ENCODE data around the gene TOM1L2. TPM values are rescaled to one million over a fixed set of nuclear protein-coding genes. Genes with fewer than 3 reads are reported as not detected.
"Not testable (repeated sequence)": the region's sequence is repeated elsewhere in the genome, so short reads cannot be mapped to it uniquely, and the experiment has no call there.

The TOM1L2 gene
- total RNA-seq, 1 donor from 2014 or later: 144 TPM

GRCh38 chr17:17811381-17812210 is 160.6 kb downstream of the TOM1L2 start:
- intact Hi-C loops (cut with DNase I): no loop called here
- no peak for ATAC-seq
- no peak for DNase-seq (ENCODE audit: low spot score)

- intact Hi-C loops (cut with DNase I): no loop called here
- no peak for DNase-seq (ENCODE audit: low spot score)
Measured at GRCh38 chr17:17810895-17811248, 161.3 kb downstream of the TOM1L2 start.

GRCh38 chr17:17810084-17810894 is 161.9 kb downstream of the TOM1L2 start:
- intact Hi-C loops (cut with DNase I): no loop called here
- DNase-seq (ENCODE audit: low spot score) (peak; percentile 83), ATAC-seq (peak; percentile 70)

More at GRCh38 chr17:17810895-17811248, 161.3 kb downstream of the TOM1L2 start:
- no peak for ATAC-seq

DNA sequence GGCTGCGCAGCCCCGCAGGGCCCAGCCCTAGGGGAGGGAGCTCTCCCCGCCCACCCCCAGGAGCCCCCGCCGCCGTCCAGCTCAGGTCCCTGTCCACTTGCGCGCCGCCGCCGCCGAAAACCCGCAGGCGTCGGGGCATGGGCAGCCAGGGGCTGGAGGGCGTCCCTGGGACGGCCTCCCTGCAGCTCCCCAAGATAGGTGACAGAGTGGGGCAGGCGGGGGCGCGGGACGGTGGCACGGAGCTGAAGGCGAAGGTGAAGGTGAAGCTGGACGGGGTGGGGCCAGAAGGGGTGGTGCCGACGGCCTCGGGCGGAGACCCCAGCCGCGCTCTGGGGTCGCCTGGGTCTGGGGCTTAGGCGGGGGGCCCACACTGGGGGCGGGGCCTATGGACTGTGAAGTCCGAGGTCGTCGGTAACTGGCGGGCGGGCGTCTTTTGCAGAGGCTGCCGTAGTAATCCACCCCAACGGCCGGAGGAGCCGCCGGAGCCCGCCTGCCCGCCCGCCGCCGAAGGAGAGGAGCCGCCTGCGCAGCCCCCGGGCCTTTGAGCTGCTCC is 162.6 kb downstream of the TOM1L2 start:
- intact Hi-C loops (cut with DNase I): no loop called here
- no peak for ATAC-seq
- DNase-seq (ENCODE audit: low spot score): no peak

DNA sequence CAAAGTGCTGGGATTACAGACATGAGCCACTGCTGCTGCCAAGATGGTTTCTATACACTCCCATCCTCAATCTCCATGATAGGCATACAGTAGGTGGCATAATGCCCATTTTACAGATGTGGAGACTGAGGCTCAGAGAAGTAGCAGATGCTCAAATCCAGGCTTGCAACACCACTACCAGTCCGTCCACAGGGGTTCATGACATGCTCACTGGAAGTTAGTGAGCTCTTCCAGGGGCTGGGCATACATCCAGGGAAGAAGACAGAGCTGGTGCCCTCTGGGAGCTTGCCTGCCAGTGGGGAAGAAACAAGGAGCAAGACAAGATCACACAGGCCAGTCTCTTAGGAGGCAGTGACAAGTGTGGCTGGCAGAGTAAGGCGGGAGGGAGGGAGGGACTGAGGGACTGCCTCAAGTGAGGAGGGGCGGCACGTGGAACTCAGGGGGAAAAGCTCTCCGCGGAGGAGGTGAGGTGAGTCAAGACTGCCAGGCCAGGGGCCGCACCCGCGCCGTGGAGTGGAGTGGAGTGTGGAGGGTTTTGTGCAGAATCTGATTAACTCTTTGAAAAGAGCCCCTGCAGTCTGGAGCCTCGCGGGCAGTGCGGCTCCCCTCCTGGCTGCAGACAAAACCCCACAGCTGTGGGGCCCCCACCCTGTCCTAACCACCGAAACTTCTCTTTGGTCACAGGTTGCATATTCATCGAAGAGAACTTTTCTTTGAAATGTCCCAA is 163.3 kb downstream of the TOM1L2 start:
- intact Hi-C loops (cut with DNase I): no loop called here
- ATAC-seq: no peak
- no peak for DNase-seq (ENCODE audit: low spot score)

DNA sequence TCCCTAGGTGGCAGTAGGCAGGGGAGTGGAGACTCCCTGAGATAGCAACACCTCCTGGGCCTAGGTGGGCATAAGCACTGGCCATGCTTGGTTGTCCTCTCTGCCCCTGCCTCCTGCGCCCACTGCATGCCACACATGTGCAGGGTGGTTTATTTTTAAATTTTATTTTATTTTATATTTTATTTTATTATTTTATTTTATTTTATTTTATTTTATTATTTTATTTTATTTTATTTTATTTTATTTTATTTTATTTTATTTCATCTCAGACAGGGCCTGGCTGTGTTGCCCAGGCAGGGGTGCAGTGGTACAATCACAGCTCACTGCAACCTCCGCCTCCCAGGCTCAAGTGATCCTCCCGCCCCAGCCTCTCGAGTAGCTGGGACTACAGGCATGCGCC is 164.0 kb downstream of the TOM1L2 start:
- intact Hi-C loops (cut with DNase I); DNase-seq (ENCODE audit: low spot score); ATAC-seq: not testable (repeated sequence)

DNA sequence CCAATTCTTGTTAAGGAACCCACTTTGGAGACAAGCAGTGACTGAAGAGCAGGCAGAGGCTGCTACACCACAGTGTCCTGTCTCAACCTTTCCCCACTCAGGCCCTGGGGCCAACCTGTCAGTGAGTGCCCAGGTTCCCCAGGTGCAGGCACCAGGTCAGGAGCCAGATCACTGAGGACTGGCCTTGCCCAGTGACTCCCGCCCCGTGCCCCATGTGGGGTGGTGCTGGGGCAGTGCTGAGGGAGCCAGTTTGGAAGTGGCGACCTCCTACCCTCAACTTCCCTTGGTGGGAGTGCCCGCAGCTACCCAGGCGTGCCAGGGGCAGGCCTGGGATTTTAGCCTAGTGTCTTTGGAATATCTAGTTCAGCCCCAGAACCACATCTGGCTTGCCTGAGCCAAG is 164.8 kb downstream of the TOM1L2 start:
- intact Hi-C loops (cut with DNase I): no loop called here
- DNase-seq (ENCODE audit: low spot score) (no peak), ATAC-seq (no peak)

DNA sequence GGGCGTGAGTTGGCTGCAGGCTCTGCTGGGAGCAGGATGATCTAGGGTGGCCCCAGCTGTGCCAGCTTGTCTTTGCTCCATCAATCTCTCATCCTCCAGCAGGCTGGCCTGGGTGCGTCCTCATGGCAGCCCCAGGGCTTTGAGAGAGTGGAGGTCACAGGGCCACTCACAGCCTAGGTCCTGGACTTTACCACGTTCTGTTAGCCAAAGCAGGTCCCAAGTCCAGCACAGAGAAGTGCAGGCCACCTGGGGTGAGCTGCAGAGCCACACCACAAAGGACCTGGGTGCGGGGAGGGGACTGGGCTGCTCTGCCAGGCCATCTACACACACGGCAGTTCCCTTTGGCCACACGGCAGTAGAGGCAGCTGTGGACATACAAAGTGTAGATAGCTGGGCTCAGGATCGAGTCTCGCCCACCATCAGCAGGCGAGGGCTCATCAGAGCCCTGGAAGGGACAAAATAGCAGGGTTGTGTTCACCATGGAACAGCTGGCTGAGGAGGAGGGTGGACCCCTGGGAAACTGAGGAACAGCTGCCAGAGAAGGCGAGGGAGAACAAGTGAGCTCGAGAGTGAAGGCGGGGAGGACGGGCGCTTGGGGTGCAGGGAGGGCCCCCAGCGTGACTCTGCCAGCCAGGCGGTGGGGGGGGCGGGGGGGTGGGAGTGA is 165.5 kb downstream of the TOM1L2 start:
- ATAC-seq (no peak), DNase-seq (ENCODE audit: low spot score) (no peak)
- intact Hi-C loops (cut with DNase I): no loop called here

GRCh38 chr17:17806035-17806434 is 166.2 kb downstream of the TOM1L2 start:
- intact Hi-C loops (cut with DNase I): no loop called here
- ATAC-seq: no peak

DNA sequence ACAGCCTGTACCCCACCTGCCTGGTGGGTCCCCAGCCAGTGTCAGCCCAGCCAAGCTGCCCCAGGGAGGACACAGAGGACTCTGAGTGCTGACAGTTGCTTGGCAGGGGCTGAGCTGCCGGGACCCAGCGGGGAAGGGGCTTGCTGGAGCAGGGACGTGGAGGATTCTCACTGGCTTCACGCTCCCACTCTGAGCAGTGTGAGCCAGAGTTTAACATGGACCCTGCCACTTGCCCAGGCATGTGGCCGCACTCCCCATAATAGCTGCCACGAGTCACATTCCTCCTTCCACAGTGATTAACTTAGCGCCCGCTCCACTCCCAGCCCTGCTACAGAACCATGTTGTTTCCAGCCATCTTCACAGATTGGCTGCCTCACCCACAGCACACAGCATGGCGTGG is 166.6 kb downstream of the TOM1L2 start:
- DNase-seq (ENCODE audit: low spot score): no peak
- intact Hi-C loops (cut with DNase I): no loop called here
- ATAC-seq: no peak

More at GRCh38 chr17:17806035-17806434, 166.2 kb downstream of the TOM1L2 start:
- DNase-seq (ENCODE audit: low spot score): no peak

- intact Hi-C loops (cut with DNase I): no loop called here
- no peak for ATAC-seq
- DNase-seq (ENCODE audit: low spot score): no peak
Measured at GRCh38 chr17:17804007-17804406, 168.2 kb downstream of the TOM1L2 start.

DNA sequence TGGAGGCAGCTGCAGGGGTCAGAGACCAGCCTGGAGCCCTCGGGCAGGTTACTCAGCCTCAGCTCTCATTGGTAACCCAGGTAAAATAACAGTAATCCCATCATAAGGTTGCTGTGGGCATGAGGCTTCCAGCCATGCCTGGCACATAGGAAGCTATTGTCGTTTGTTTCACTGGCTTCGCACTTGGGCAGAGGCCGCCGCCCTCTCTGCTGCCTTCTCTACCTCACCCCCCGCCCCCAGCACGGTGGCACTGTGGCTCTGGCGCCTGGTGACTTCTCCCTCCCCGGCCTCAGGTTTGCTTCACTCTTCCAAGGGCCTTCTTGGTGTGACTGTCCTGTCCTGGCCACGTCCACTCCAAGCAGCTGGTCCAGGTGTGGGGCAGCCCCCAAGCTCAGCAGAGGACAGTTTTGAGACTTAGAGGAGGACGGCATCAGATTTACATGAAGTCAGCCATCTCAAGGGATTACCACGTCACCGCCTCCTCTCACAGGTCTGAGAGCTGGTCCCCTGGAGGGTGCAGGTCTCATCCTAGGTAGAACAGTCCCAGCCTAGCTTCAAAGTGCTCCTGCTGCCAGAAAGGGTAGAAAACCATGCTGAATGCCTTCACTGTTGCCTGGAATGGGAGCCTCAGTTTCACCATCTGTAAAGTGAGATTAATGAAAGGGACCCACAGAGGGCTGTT is 170.3 kb downstream of the TOM1L2 start:
- intact Hi-C loops (cut with DNase I): no loop called here
- ATAC-seq: no peak

DNA sequence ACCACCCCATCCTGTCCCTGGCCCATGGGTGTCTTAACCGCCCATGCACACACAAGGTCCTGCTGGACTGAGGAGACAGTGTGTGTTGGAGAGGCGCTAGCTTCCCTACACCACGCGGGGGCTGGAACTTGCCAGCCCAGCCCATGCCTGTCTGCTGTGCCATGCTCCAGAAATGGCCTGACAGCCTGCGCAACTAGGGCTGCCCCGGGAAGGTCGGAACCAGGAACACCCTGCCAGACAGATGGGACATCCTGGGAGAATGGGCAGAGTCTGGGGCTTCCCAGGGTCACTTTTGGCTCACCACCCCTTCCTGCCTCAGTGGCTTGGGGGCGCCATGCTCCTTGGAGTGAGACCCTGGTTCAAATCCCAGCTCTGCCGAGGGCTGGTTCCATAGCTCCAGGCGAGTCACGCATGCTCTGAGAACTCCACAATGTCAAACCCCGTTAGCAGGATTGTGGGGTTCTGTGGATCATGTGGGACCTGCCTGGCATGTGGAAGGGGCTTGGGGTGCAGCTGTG is 171.6 kb downstream of the TOM1L2 start:
- DNase-seq (ENCODE audit: low spot score): no peak
- intact Hi-C loops (cut with DNase I): no loop called here
- ATAC-seq: peak; percentile 15

More for the DNA sequence above, 170.3 kb downstream of the TOM1L2 start:
- DNase-seq (ENCODE audit: low spot score): no peak

GRCh38 chr17:17798573-17799255 is 173.5 kb downstream of the TOM1L2 start:
- intact Hi-C loops (cut with DNase I): loop anchor here (10.0 kb wide), 1 partner anchor 114 kb away; the partner anchor contains the start of gene RAI1
- ATAC-seq: no peak

GRCh38 chr17:17798010-17798556 is 174.1 kb downstream of the TOM1L2 start:
- ATAC-seq: no peak
- intact Hi-C loops (cut with DNase I): loop anchor here (10.0 kb wide), 1 partner anchor 113 kb away; the partner anchor contains the start of gene RAI1
- no peak for DNase-seq (ENCODE audit: low spot score)

More at GRCh38 chr17:17798573-17799255, 173.5 kb downstream of the TOM1L2 start:
- no peak for DNase-seq (ENCODE audit: low spot score)

- ATAC-seq: no peak
- no peak for DNase-seq (ENCODE audit: low spot score)
- intact Hi-C loops (cut with DNase I): loop anchor here (10.0 kb wide), 1 partner anchor 112 kb away; the partner anchor contains the start of gene RAI1
Measured at GRCh38 chr17:17797119-17797809, 174.9 kb downstream of the TOM1L2 start.

Measured in sciatic nerve (tissue), 2 donors.